NOMO-1 (cell line): ENCODE data around the gene UCHL5.

ENCODE experiments used
- DNase-seq, 2 experiments: peaks; one replicate each; lab custom pipeline; 2025; ENCODE audit not compliant: unreplicated experiment in 2 of 2; lab: John Stamatoyannopoulos, UW

UCHL5 gene, protein sequence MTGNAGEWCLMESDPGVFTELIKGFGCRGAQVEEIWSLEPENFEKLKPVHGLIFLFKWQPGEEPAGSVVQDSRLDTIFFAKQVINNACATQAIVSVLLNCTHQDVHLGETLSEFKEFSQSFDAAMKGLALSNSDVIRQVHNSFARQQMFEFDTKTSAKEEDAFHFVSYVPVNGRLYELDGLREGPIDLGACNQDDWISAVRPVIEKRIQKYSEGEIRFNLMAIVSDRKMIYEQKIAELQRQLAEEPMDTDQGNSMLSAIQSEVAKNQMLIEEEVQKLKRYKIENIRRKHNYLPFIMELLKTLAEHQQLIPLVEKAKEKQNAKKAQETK

GRCh38 chr1:193059282-193060114, at the start of gene UCHL5, which contains the start of gene RO60:
Gene UCHL5 (minus strand): TSS chr1:193059360. CDS start chr1:193059260, 100 bp downstream.
Gene RO60 (plus strand): TSS chr1:193059612. CDS start chr1:193069055, 9,443 bp downstream.
- DNase-seq: peak; percentile 99

- no peak for DNase-seq
These were observed 49.3 kb upstream of the UCHL5 start for GRCh38 chr1:193108471-193108870.

DNA sequence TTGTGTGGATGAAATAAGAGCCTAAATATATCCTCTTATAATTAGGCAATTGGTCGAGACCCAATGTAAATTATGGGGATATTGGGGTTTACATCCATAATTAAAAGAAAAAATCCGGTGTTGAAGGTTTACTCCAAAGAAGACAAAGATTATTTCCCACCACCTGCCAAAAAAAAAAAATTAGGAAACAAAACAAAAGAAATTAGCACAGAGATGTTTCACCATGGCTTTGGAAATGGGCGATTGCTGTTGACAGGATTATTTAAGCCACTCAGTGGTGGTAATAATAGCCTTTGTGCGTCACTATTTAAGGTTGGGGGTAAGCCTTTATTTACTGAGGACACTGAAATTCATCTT, 46.6 kb upstream of the UCHL5 start:
- DNase-seq: no peak

DNA sequence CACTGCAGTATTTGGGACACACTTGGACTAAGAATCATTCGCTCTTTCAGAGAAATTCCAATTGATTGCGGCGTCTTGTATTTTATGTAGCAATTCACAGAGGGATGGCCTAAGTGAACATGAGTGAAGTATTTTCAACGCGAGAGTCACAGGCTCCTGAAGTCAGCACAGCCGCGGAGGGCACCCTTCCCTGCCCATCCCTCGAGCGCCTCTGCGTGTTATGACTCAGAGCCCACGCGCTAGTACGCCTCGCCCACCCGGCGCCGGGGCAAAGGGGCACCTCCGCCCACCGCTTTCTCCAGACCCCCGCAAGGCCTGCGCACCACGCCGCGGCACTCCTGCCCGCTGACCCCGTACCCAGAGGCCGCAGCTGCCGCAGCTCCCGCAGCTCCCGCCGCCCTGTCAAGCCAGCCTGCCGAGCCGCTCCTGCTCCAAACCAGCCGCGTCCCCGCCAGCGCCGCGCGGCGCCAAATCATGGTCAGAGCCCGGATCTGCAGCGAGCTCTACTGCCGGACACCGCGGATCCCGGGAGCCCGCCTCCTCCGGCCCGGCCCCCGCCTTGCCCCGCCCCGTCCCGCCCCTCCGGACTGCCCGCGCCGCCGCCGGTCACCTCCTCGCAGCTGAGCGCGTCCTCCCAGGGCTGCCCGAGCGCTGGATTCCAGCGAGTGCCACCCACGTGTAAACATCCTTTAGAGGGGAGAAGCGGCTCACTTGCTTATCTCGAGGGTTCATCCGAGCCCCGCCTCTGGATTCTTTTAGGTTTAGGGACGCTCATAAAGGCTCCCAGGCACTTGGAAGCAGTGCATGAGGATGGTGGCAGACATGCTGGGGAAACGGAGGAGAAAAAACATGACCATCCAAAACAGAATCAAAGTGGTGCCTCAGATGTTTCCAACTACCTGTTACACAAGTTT, 46.0 kb upstream of the UCHL5 start, which contains the start of gene GLRX2:
Gene GLRX2, minus strand, starts transcription at position 508 of the 914 bp plus-strand sequence. Its CDS starts 32 bp downstream, at position 476.
- DNase-seq: peak; percentile 62 to 69

DNA sequence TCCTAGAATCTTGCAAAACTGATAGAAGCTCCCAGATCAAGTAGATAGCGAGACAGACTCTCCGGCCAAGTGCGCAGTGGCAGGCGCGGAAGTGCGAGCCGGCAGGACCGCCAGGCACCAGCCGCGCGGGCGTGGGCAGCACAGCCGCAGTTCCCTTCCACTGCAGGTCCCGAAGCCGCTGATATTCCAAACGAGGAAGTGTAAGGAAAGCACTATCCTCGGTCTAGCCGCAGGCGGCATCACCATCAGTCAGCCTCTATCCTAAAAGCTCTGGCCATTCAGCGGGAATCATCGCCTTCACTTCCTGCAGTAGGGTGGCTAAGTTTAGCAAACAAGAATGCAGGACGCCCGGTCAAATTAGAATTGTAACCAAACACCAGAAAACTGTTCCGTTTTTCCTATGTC, 45.3 kb upstream of the UCHL5 start:
- DNase-seq: peak in 1 of 2 experiments; percentile 8

DNA sequence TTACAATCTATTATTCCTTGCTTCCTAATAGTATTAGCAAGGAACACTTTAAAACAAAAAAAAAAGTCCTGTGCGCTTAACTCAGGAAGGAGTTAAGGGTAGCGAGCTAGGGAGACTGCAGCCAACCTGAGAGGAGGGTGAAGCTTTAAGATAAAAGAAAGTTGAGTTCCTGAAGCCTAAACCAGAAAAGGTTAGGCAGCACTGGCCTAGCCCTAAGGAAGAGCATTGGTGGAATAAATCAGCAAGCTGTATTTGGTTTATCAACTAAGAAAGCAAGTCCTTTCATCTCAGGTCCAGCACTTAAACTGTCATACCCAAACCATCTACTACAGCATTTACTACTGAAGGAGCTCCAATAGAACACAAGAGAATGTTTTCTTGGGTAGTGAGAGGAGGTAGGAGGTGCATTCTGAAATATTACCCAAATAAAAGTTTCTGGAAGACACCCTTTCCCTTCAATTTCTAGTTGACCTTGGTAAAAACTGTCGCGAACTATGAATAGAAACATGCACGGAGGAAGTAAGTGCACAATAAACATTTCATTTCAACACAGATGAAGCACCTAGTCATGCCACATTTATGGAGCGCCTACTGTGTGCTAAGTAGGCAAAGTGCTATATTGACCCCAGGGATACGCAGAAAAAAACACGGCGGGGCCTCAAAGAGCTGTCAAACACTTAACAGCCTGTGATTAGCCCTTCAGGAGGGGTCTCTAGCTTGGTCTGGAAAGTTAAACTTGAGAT, 44.8 kb upstream of the UCHL5 start:
- no peak for DNase-seq

- DNase-seq: no peak
These were observed 43.5 kb upstream of the UCHL5 start for GRCh38 chr1:193102662-193103061.

GRCh38 chr1:193094112-193094511, 35.0 kb upstream of the UCHL5 start:
- DNase-seq: no peak

GRCh38 chr1:193090865-193091264, 31.7 kb upstream of the UCHL5 start:
- no peak for DNase-seq

GRCh38 chr1:193087893-193088292, 28.7 kb upstream of the UCHL5 start:
- DNase-seq: no peak

DNA sequence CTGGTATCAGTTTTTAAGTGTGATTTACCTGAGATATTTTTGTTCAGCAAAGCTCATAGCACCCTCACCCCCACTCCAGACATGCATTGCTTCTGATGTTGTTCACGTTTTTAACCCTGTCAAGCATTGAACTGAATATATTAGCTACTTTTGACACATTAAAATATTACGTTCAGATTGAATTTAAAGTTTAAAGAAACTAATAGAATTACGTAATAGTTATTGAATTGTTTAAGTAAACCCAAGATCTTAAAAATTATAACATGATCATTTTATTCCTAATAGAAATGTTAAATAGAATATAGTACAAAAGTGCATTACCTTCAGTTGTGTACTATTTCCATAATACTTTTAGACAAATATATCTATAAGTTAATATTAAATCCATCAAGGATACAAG, 27.2 kb upstream of the UCHL5 start:
- no peak for DNase-seq

- DNase-seq: no peak
These were observed 26.1 kb upstream of the UCHL5 start for GRCh38 chr1:193085263-193085662.

DNA sequence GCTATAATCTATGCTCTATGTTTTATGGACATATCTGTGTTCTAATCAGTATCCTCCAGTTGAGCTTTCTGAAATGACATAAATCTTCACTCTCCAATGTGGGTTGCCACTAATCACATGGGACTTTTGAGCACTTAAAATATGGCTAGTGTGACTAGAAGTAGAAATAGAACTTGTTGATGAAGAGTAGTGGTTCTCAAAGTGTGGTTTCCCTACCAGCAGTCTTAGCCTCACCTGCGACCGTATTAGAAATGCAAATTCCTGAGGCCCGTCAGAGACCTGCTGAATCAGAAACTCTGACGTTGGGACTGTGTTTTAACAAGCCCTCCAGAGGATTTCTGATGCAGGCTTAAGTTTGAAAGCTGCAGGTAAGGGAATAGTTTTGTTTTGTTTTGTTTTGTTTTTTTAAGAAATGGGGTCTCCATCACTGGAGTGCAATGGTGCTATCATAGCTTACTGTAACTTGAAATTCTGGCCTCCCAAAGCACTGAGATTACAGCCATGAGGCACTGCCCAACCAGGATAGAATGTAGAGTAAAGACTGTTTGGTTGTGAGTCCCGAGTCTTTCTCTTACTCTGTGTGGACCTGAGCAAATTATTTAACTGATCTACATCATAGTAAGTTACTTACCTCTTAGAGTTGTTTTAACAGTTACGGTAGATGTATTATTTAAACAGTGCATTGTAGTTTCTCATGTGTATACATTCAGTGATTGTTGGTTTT, 24.4 kb upstream of the UCHL5 start:
- no peak for DNase-seq

DNA sequence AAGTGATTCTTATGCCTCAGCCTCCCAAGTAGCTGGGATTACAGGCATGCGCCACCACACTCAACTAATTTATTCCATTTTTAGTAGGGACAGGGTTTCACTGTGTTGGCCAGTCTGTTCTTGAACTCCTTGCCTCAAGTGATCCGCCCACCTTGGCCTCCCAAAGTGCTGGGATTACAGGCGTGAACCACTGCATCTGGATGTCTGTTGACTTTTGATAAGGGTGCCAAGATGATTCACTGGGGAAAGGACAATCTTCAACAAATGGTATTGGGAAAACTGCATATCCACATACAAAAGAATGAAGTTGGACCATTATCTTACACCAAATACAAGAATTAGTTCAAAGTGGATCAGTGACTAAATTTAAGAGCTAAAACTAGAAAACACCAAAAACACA, 20.0 kb upstream of the UCHL5 start:
- DNase-seq: no peak

- DNase-seq: no peak
These were observed 18.8 kb upstream of the UCHL5 start for GRCh38 chr1:193077991-193078390.

- DNase-seq: no peak
These were observed 11.8 kb upstream of the UCHL5 start for GRCh38 chr1:193070942-193071341.

DNA sequence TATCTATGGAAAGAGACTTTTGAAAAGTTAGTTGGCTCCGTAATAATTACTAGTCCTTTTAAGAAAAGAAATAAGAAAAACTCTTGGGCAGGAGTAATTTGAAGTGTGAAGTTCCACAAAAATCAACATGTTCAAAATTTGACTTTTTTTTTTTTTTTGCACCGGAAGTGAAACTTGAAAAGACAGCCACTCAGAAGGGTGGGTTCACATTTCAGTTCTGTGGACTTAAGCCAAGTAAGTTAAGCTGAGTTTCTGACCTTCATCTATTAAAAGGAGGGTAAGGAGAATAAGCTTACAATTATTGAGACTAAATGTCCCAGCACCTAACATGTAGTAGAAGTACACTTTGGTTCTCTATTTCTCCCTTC, 11.2 kb upstream of the UCHL5 start:
- DNase-seq: peak in 1 of 2 experiments; percentile 13

DNA sequence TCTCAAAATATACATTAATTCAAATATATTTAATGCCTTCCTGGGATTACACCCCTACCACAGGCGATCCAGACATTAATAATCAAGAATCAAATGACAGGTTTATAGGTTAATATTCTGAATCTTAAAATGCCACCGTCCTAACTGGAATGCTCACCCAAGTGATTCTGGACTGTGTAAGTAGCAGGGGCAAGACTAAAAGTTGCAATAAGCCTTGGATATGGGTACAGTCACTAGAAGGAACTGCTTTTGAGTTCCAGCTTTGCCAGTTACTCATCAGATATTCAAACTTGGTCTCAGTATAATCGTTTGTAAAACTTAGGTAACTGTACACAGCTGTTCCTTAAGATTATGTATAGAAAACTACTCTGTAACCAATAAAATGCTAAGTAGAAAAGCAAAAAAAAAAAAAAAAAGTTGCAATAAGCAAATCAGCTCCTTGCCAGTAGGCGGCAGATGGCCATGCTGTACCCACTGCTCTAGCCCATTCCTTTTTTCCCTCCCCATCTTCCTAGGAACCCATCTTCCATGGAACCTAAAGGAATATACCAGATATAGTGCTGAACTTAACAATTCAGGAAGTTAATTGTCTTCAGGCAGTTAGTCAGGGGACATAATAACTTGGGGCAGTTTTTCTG, 10.7 kb upstream of the UCHL5 start:
- DNase-seq: no peak

DNA sequence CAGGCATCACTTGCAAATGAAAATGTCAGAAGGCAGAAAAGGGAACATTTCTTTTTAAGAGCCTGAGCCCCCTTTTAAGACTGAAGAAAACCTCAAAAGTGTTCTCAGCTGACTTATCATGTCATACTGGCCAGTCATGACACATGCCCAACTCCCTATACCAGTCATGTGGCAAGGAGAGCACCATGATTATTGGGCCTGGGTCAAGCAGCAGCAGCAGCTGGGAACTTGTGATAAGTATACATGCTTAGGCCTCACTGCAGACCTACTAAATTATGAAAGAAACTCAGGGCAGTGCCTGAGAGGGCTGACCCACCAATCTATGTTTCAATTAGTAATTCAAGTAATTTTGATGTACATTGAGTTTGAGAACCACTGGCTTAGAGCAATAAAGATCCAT, 8.9 kb upstream of the UCHL5 start:
- no peak for DNase-seq
